ENCODE results near the gene KIRREL3. TPM values are rescaled to one million over a fixed set of nuclear protein-coding genes. Genes with fewer than 3 reads are reported as not detected.

Gene KIRREL3
- polyA plus RNA-seq, 2 of the 4 experiments (the other 2 are of a cell fraction): 3.0 to 11.0 TPM

DNA sequence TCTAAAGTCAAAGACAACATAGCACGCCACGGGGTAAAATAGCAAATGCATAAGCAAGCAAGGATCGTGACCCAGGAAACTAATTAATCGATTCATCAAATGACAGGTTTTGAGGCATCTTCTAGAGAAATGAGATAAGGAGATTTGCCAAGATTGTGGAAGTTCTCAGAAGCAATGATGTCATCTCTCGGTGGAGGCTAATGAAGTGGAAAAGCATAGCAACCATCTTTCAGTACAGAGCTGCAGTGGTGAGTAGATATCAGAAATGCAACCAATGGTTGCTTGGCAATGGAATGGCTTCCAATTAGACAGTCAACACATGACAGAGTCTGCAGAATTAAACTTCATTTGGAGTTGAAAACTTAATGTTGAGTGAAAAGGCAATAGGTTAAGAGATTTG lies 116.0 kb downstream of the KIRREL3 start (continued):
- no peak for TF ChIP-seq CTCF (IDR thresholded peaks at IDR 0.05)
- no peak for TF ChIP-seq CEBPB (IDR thresholded peaks at IDR 0.05)

DNA sequence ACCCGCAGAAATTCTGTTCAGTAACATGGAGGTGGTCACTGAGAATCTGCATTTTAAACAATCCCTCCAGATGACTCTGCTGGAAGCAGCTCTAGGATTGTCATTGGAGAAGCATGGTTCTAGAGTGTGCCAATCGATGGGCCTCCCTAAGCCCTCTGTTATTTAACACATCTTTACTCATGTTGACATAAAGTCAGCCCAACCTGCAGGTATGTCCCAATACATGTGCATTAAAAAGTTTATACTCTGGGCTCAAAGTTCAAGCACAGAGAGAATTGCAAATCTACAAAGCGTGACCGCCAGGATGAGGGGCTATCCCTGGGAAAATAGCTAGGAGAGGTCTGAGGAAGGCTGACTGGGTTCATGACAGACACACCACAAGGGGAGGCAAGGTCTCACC lies 116.4 kb downstream of the KIRREL3 start:
- TF ChIP-seq RARB (CRISPR knock-in tag; IDR thresholded peaks at IDR 0.05): no peak
- POLR2A ChIA-PET: no interaction called here
- Histone ChIP-seq H3K4me3 (no peak overlapping the region), H3K27ac (no peak overlapping the region), H3K4me1 (no peaks in the 10 kb centered on the region), H3K9me3 (no peaks in the 10 kb centered on the region), H3K4me2 (no peak overlapping the region)
- CTCF ChIA-PET: no interaction called here
- no peak for FAIRE-seq
- 69% methylated on average over 4 of the region's 4 CpGs for WGBS (ENCODE audit: missing lambda C conversion rate)
- no peak for DNase-seq (ENCODE audit: low read depth in 1 of 2, low spot score in 1 of 2)
- ATAC-seq: no peak

- CTCF ChIA-PET: interaction anchor here (0.6 to 1.6 kb wide), 2 partner anchors 273 to 580 kb away, joined by 3 to 4 read pairs; no protein-coding TSS in a partner anchor
- TF ChIP-seq CEBPB (IDR thresholded peaks at IDR 0.05): no peak
- TF ChIP-seq CHD2 (IDR thresholded peaks at IDR 0.05; ENCODE audit: low read length, partially characterized antibody): no peak
- no peak for TF ChIP-seq MYC (IDR thresholded peaks at IDR 0.05; ENCODE audit: borderline replicate concordance, low read length)
- no peak for TF ChIP-seq RAD21 (conservative IDR thresholded peaks at IDR 0.05 in 1 of 2, IDR thresholded peaks at IDR 0.05 in 1 of 2)
- no peak for TF ChIP-seq HES2 (IDR thresholded peaks at IDR 0.05)
- no peak for TF ChIP-seq GATA3 (IDR thresholded peaks at IDR 0.05; ENCODE audit: borderline replicate concordance)
- no peak for TF ChIP-seq EHF (CRISPR knock-in tag; IDR thresholded peaks at IDR 0.05)
- no peak for TF ChIP-seq FOSB (CRISPR knock-in tag; IDR thresholded peaks at IDR 0.05)
- no peak for FAIRE-seq
These were observed 119.7 kb downstream of the KIRREL3 start for GRCh38 chr11:126880872-126881271.

GRCh38 chr11:126879516-126879915 lies 121.1 kb downstream of the KIRREL3 start:
- H3K27ac ChIP-seq: no peak overlapping the region

More at GRCh38 chr11:126880872-126881271, 119.7 kb downstream of the KIRREL3 start:
- no peak overlapping the region for H3K4me3 ChIP-seq
- no peak overlapping the region for H3K4me2 ChIP-seq
- no peak for DNase-seq (ENCODE audit: low read depth in 1 of 2, low spot score in 1 of 2)
- H3K4me1 ChIP-seq: no peaks in the 10 kb centered on the region
- POLR2A ChIA-PET: no interaction called here
- H3K27ac ChIP-seq: no peak overlapping the region
- WGBS (ENCODE audit: missing lambda C conversion rate): 77% methylated on average over 5 of the region's 5 CpGs
- no peak for ATAC-seq
- no peaks in the 10 kb centered on the region for H3K9me3 ChIP-seq

More at GRCh38 chr11:126879516-126879915, 121.1 kb downstream of the KIRREL3 start:
- DNase-seq (ENCODE audit: low read depth in 1 of 2, low spot score in 1 of 2): no peak
- ATAC-seq: no peak
- Histone ChIP-seq H3K9me3 (no peaks in the 10 kb centered on the region), H3K4me3 (no peak overlapping the region), H3K4me2 (no peak overlapping the region), H3K4me1 (no peaks in the 10 kb centered on the region)
- POLR2A ChIA-PET: no interaction called here
- CTCF ChIA-PET: interaction anchor here (1.1 to 1.7 kb wide), 3 partner anchors 10 to 272 kb away, joined by 3 to 6 read pairs (median 4); no protein-coding TSS in a partner anchor
- FAIRE-seq: no peak
- TF ChIP-seq TFCP2L1 (CRISPR knock-in tag; IDR thresholded peaks at IDR 0.05) (no peak), JUN (IDR thresholded peaks at IDR 0.05) (no peak), CEBPB (IDR thresholded peaks at IDR 0.05) (no peak)
- TF ChIP-seq, protein P1, sequence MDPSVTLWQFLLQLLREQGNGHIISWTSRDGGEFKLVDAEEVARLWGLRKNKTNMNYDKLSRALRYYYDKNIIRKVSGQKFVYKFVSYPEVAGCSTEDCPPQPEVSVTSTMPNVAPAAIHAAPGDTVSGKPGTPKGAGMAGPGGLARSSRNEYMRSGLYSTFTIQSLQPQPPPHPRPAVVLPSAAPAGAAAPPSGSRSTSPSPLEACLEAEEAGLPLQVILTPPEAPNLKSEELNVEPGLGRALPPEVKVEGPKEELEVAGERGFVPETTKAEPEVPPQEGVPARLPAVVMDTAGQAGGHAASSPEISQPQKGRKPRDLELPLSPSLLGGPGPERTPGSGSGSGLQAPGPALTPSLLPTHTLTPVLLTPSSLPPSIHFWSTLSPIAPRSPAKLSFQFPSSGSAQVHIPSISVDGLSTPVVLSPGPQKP (IDR thresholded peaks at IDR 0.05; ENCODE audit: low read depth, low read length): no peak
- TF ChIP-seq, protein P2, sequence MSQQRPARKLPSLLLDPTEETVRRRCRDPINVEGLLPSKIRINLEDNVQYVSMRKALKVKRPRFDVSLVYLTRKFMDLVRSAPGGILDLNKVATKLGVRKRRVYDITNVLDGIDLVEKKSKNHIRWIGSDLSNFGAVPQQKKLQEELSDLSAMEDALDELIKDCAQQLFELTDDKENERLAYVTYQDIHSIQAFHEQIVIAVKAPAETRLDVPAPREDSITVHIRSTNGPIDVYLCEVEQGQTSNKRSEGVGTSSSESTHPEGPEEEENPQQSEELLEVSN (IDR thresholded peaks at IDR 0.05; ENCODE audit: borderline replicate concordance, low read depth): no peak

Data from A549 (cell line).